Activated T-helper 1 cell treated with Interleukin-2 at 50 U/mL for 16 hours (primary cell): ENCODE results near the gene GNB4.

Experiments used
- DNase-seq: peaks from one replicate; pipeline ENCODE4 v3.0.0-alpha.2; 2020; ENCODE audit warnings: low read depth

The GNB4 gene

DNA sequence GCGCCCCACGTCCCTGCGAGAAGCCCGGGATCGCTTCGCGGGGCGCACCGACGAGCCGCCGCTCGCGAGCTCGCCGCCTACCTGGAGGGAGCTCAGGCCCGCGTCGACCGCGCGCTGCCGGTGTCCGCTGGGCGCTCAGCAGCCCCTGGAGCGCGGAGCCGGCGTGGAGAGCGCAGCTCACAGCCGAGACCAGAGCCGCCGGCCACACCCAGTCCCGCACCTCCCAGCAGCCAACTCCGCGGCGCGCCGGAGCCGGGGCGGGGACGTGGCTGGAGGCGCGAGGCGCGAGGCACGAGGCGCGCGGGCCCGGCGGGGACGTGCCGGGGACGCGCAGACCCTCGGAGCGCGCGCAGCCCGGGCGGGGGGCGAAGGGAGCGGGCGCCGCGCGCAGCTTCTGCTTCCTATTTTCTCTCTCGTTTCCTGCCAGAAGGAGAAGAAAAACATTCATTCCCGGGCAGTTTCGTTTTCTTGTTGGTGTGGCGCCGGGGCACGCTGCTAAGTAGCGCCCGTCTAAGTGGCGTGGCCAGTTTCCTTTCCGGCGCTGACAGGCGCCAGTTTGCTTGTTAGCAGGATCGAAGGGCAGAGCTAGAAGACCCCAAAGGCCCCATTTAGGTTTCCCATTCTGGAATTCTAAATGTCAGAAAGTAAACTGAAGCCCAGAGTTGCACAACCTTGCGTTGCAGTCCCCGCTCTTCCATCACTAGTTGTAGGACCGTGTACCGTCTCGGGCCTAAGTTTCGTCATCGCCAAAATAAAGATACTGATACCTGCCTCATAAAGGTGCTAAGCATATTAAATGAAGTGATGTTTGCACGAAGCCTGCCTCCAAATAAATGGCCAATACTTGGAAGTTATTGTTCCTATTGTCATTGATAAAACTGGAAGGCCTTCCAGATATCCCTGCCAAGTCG, at the start of gene GNB4:
TSS of gene GNB4 (minus strand) at position 206 of the 911 bp plus-strand sequence. CDS start 25,270 bp downstream, outside the sequence.
- DNase-seq = peak; percentile 3

DNA sequence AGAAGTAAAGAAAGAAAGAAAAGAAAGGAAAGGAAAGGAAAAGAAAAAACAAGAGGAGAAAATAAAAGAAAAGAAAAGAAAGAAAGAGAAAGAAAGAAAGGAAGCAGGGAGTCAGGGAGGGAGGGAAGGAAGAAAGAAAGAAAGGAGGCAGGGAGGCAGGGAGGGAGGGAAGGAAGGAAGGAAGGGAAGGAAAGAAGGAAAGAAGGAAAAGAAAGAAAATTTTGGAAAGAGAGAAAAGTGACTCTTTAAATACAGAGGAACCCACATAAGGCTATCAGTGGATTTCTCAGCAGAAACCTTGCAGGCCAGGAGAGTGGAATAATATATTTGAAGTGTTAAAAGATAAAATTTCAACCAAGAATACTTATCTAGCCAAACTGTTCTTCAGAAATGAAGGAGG, 44.2 kb upstream of the GNB4 start:
- DNase-seq = no peak

DNA sequence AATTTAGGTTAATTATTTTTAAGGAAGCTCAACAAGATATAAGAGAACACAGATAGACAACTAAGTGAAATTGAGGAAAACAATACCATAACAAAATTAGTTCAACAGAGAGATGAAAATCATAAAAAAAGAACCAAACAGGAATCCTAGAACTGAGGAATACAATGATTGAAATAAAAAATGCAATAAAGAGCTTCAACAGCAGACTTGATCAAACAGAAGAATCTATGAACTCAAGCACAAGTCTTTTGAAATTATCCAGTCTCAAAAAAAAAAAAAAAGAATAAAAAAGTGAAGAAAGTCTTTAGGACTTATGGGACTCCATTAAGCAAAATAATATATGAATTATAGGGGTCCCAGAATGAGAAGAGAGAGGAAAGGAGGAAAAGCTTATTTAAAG, 42.0 kb upstream of the GNB4 start:
- no peak for DNase-seq

DNA sequence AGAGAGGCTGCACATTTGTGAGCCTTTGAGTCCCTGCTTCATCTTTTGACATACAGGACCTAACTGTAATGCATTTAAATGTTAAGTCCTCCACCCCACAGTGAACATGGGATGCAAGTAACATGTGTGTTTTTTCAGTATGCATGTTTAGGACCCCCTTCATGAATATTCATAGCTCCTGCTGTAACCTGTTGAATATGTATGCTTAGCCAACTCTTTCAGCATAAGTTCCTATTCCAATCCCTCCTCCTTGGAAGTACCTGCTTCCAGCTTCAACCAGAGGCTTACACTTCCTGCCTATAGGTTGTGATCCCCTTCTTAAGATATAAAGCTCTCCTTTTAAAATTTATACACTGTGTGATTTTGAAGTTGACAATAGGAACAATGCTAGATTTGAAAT, 36.9 kb upstream of the GNB4 start:
- DNase-seq = no peak

DNA sequence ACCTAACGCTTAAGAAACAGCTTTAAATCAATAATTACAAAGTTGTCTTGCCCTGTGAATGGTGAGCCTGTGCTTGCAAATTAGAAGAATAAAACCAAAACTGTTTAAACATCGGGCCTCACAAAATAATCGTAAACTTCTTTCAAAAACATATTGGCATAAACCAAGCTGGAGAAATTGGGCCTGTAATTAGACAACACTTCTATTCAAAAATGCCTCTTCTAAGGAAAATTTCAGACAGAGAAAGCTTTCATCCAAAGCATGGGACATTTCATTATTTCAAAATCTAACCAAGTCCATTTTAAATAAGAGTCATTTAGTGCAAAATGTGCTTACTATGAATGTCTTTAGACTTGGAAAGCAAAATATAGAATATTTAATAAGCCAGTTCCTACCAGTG, 35.5 kb upstream of the GNB4 start:
- DNase-seq = no peak

- DNase-seq = no peak
These were observed 31.6 kb upstream of the GNB4 start for GRCh38 chr3:179482857-179483256.

GRCh38 chr3:179476215-179476614, 24.9 kb upstream of the GNB4 start:
- no peak for DNase-seq

DNA sequence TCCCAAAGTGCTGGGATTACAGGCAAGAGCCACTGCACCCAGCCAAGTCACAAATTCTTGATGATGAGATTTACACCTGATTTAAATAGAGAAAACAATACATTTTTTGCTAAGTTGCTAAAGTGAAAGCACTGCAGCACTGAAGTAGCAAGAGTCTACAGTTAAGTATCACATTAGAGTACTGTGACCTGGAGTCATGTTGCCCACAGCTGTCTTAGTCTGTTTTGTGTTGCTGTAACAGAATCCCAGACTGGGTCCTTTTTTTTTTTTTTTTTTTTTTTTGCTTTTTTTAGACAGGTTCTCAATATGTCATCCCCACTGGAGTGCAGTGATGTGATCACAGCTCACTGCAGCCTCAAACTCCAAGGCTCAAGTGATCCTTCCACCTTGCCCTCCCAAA, 23.2 kb upstream of the GNB4 start:
- DNase-seq = no peak

GRCh38 chr3:179473565-179473964, 22.3 kb upstream of the GNB4 start:
- DNase-seq = no peak

- DNase-seq = no peak
These were observed 13.2 kb upstream of the GNB4 start for GRCh38 chr3:179464323-179465092.

DNA sequence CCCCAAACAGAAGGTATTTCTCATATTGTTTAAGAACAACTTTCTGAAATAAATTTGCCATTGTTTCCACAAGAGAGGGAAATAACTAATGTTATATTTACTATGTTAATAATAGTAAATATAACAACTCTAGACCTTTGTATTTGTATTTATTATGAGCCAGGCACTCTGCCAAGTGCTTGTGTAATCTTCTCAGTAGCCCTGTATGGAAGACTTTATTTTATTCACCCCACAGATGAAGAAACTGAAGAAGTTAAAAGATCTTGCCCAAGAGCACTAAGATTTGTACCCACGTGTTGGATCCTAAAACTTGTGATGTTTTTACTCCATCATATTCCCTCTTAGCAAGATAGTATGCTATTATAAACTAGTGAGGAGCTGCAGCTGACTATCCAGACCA, 12.0 kb upstream of the GNB4 start:
- DNase-seq = no peak

GRCh38 chr3:179460260-179460659, 9.0 kb upstream of the GNB4 start:
- no peak for DNase-seq

- DNase-seq = no peak
These were observed 4.7 kb upstream of the GNB4 start for GRCh38 chr3:179455954-179456353.

GRCh38 chr3:179454887-179455286, 3.6 kb upstream of the GNB4 start:
- DNase-seq = no peak

DNA sequence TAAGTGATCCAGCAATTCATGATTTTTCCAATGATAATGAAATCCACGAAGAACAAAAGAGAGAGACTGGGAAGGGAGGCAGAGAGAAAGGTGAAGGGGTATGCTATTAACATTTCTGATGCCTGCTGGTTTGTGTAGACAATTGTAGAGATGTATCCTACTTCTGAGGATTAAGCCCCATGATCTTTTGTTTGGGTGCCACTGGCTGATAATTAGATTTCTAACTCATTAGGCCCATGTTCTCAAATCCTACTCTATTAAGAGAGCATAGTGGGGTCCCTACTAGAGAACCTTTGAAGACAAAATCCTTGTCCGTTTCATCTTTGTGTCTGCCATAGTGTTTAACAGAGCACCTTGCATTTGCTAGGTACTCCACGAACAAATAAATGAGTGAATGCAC, 2.7 kb upstream of the GNB4 start:
- no peak for DNase-seq

DNA sequence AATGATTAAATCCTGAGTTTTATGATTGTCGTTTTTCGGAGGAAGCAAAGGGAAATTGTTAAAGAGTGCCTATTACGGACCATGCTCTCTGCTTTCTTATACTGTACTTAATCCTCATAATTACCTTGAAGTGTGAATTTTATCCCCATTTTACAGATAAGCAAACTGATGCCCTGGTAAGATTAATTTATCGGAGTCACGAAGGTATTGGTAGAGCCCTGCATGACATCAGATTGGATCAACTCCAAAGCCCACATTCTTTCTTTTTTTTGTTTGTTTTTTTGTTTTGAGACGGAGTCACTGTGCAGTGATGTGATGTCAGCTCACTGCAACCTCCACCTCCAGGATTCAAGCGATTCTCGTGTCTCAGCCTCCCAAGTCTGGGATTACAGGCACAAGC, 1.6 kb upstream of the GNB4 start:
- DNase-seq = no peak

DNA sequence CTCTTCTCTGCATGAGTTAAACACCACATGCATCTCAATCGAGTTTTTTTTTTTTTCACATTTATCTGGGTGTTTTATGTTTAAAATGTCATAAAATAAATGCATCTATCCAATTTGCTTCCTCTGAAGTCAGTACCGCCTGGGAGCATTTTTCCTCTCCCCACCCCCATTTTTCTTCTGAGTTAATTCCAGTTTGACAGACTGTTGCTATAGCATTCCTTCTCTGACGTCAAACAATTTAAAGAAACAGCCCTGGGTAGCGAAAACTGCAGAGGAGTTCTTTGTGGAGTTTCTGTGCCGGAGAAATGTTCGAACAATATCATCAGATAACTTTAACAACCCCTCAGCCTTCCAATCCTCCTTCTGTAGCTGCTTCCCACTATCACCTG, 900 bp upstream of the GNB4 start:
- DNase-seq = no peak

- DNase-seq = no peak
These were observed 387 bp downstream of the GNB4 start for GRCh38 chr3:179450901-179451264.

DNA sequence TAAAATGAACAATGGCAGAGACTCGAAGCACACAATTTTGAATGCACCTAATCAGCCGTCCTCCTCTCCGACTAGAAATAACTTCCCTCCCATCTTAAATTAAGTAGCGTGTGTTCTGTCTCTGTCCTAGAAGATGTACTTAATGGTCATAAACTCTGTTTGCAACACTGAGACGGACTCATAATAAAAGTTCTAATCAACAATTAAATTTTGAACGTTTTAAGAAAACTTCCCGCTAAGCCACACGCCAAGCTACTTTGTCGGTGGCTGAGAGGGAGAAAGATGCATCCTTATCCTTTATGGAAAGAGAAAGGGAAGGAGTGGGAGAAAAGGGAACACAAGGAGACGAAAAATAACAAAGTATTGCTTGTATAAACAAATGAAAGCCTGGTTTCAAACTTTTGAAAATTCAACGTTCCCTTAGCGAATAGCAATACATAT, 989 bp downstream of the GNB4 start:
- DNase-seq = no peak

GRCh38 chr3:179449636-179450035, 1.6 kb downstream of the GNB4 start:
- DNase-seq = no peak

DNA sequence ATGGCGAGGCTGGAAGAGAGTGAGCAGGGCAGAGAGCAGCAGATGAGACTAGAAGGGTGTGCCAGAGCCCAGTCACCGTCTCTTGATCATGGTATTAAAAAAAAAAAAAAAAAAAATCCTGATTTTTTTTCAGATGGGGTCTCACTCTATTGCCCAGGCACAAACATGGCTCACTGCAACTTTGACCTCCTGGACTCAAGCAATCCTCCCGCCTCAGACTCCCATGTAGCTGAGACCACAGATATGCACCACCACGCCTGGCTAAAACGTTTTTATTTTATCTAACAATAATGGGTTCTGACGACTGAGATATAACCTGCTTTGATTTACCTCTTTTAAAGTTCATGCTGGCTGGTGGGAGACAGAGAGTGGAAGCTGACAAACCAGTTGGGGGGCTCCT, 4.0 kb downstream of the GNB4 start:
- DNase-seq = no peak

- DNase-seq = no peak
These were observed 4.8 kb downstream of the GNB4 start for GRCh38 chr3:179446501-179446900.

DNA sequence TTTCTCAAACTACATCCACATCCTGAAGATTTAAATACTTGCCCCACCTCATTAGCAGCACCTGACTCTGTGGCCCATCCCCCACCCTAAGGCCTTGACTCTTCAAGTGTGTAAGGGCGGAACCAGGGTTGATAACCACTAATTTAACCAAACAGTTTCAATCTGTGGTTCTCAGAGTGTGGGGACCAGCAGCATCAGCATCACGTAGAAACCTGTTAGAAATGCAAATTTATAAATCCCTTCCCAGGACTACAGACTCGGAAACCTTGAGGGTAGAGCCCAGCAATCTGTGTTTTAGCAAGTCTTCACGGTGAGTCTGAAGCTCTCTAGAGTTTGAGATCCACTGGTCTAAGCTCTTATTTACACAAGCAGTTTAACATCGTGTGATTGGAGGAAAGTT, 12.4 kb downstream of the GNB4 start:
- DNase-seq = no peak
